Keratinocyte (primary cell): ENCODE data around the gene VRK1. TPM values are rescaled to one million over a fixed set of nuclear protein-coding genes. Genes with fewer than 3 reads are reported as not detected.

Experiments
- DNase-seq: peaks from one replicate; pipeline ENCODE4 v3.0.0-alpha.2; 2011; ENCODE audit warnings: low read depth, missing footprints, low spot score
- FAIRE-seq: peaks from 2 replicates; lab custom pipeline; 2011; peaks lifted over from hg19 to GRCh38; lab: Jason Lieb, UNC
- H2AFZ ChIP-seq: 2 replicates; pipeline ENCODE4 v1.6.0; 2012; ENCODE audit warnings: low read length, control low read depth, inconsistent platforms; ENCODE audit not compliant: control insufficient read depth
- H3K27ac ChIP-seq: 2 replicates; pipeline ENCODE4 v1.5.1; 2011; ENCODE audit warnings: low read length; ENCODE audit not compliant: control insufficient read depth, insufficient read depth
- H3K27me3 ChIP-seq: 3 replicates; pipeline ENCODE4 v1.6.0; 2011; ENCODE audit warnings: low read length; ENCODE audit not compliant: control insufficient read depth, insufficient read depth; ENCODE audit errors: extremely low read depth
- H3K36me3 ChIP-seq, 2 experiments: 2 replicates in 1 of 2; 3 replicates in 1 of 2; pipeline ENCODE4 v1.5.1; 2011; ENCODE audit warnings: low read length in 2 of 2, mild to moderate bottlenecking in 1 of 2; ENCODE audit not compliant: control insufficient read depth in 2 of 2, insufficient read depth in 2 of 2; ENCODE audit errors: extremely low read depth in 1 of 2
- H3K4me1 ChIP-seq: 3 replicates; pipeline ENCODE4 v1.5.1; 2011; ENCODE audit warnings: low read length; ENCODE audit not compliant: control insufficient read depth, insufficient read depth; ENCODE audit errors: extremely low read depth
- H3K4me2 ChIP-seq: 3 replicates; pipeline ENCODE4 v1.6.0; 2011; ENCODE audit warnings: low read depth, low read length; ENCODE audit not compliant: control insufficient read depth, insufficient read depth; ENCODE audit errors: extremely low read depth
- H3K4me3 ChIP-seq, 3 experiments: fragments of 200-600 bp in 1 of 3; sonication (generic) in 1 of 3; 2 replicates in 2 of 3; 3 replicates in 1 of 3; pipeline ENCODE4 v1.5.1; 2011 to 2016; ENCODE audit warnings: low read length in 3 of 3, mild to moderate bottlenecking in 3 of 3, control low read depth in 2 of 3, inconsistent platforms in 1 of 3, low read depth in 1 of 3, mixed read lengths in 1 of 3, mixed run types in 1 of 3, moderate library complexity in 1 of 3; ENCODE audit not compliant: control insufficient read depth in 2 of 3, insufficient read depth in 2 of 3; ENCODE audit errors: extremely low read depth in 1 of 3
- H3K79me2 ChIP-seq: 2 replicates; pipeline ENCODE4 v1.6.0; 2012; ENCODE audit warnings: low read length; ENCODE audit not compliant: control insufficient read depth, insufficient read depth
- H3K9ac ChIP-seq: 3 replicates; pipeline ENCODE4 v1.6.0; 2011; ENCODE audit warnings: low read length; ENCODE audit not compliant: control insufficient read depth, insufficient read depth; ENCODE audit errors: extremely low read depth
- H3K9me1 ChIP-seq: 3 replicates; pipeline ENCODE4 v1.6.0; 2011; ENCODE audit warnings: low read length; ENCODE audit not compliant: control insufficient read depth, insufficient read depth; ENCODE audit errors: extremely low read depth
- H3K9me3 ChIP-seq: 2 replicates; pipeline ENCODE4 v1.5.1; 2012; ENCODE audit warnings: low read depth, low read length; ENCODE audit not compliant: control insufficient read depth
- H4K20me1 ChIP-seq: 3 replicates; pipeline ENCODE4 v1.6.0; 2011; ENCODE audit warnings: low read length; ENCODE audit not compliant: control insufficient read depth, insufficient read depth; ENCODE audit errors: extremely low read depth
- CTCF ChIP-seq, 3 experiments: IDR thresholded peaks in 1 of 3; conservative IDR thresholded peaks in 1 of 3; optimal IDR thresholded peaks in 1 of 3; 2 replicates in 2 of 3; 3 replicates in 1 of 3; pipeline versions ENCODE3 to v1.5.1; 2011; ENCODE audit warnings: low read length in 3 of 3, mild to moderate bottlenecking in 3 of 3, moderate library complexity in 2 of 3, control low read depth in 1 of 3, inconsistent platforms in 1 of 3; ENCODE audit not compliant: insufficient read depth in 2 of 3; ENCODE audit errors: extremely low read depth in 1 of 3
- EZH2 ChIP-seq: IDR thresholded peaks from one replicate; pipeline ENCODE4 v1.6.1; 2012; ENCODE audit warnings: inconsistent platforms, mild to moderate bottlenecking, low read length, moderate library complexity
- dilution Hi-C: fragments of 300-500 bp; cut with MboI; formaldehyde crosslinking; loops from one replicate; pipeline ENCODE4 v1.7.0; 2020; ENCODE audit warnings: low sequenced_read_pairs; ENCODE audit not compliant: extremely low pct_ligation_motif_present
- polyA plus RNA-seq, 5 experiments: library from polyadenylated mRNA; depleted of rRNA in 3 of 5; stranded (reverse) in 3 of 5; stranded (forward) in 1 of 5; unstranded in 1 of 5; fragments of >200 nt; gene quantifications; 1 replicate in 1 of 5; 2 replicates in 3 of 5; 3 replicates in 1 of 5; pipeline versions ENCODE4 v1.2.1 to v1.2.3, GENCODE V29; 2011 to 2012; ENCODE audit warnings: missing spikeins in 2 of 5, low read depth in 1 of 5, low replicate concordance in 1 of 5

VRK1 gene
- polyA plus RNA-seq, 1 donor (not counting 4 experiments of a cell fraction or from before 2014, with no cell fraction given): 27.1 TPM

DNA sequence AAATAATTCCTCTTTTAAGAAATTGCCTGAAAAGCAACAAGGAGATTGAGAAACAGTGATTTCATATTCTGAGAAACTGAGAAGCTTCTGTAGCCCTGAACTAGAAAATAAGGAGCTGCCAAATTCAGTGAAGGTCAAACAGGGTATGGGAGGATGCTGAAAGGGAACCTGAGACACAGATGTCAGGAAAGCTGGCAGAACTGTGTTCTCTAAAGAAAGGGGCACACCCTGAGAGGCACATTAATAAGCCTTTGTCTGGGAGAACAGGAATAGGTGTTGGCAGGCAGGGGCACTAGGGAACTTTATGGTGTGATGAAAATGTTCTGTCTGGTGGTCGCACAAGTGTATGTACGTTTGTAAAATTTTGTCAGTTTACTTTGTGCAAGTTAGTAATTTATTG lies 29.6 kb downstream of the VRK1 start:
- H3K9me3 ChIP-seq: no peaks in the 10 kb centered on the region
- DNase-seq: no peak
- no peak overlapping the region for H2AFZ ChIP-seq
- no peak overlapping the region for H3K4me2 ChIP-seq
- H3K4me1 ChIP-seq: peaks cover 23% of the 10 kb centered on the region
- H3K79me2 ChIP-seq: peaks cover 70% of the 10 kb centered on the region
- no peak overlapping the region for H3K27ac ChIP-seq
- no peaks in the 10 kb centered on the region for H3K27me3 ChIP-seq
- TF ChIP-seq CTCF (optimal IDR thresholded peaks at IDR 0.05 in 1 of 3, IDR thresholded peaks at IDR 0.05 in 1 of 3, conservative IDR thresholded peaks at IDR 0.05 in 1 of 3; ENCODE audit: extremely low read depth in 1 of 3, insufficient read depth in 2 of 3, low read length in 3 of 3) (no peak), EZH2 (no peak)
- FAIRE-seq: no peak
- no peak overlapping the region for H3K9ac ChIP-seq
- no peaks in the 10 kb centered on the region for H4K20me1 ChIP-seq
- dilution Hi-C loops: no loop called here
- no peaks in the 10 kb centered on the region for H3K9me1 ChIP-seq
- no peak overlapping the region for H3K4me3 ChIP-seq
- no peaks in the 10 kb centered on the region for H3K36me3 ChIP-seq

GRCh38 chr14:96827290-96827689 lies 30.1 kb downstream of the VRK1 start:
- H3K4me3 ChIP-seq: no peak overlapping the region
- peaks cover 19% of the 10 kb centered on the region for H3K4me1 ChIP-seq
- no peaks in the 10 kb centered on the region for H3K9me3 ChIP-seq
- peak overlapping the region; percentile 61 for H2AFZ ChIP-seq
- H3K27ac ChIP-seq: no peak overlapping the region
- DNase-seq (no peak), FAIRE-seq (no peak)
- no peaks in the 10 kb centered on the region for H4K20me1 ChIP-seq
- no peak overlapping the region for H3K4me2 ChIP-seq
- dilution Hi-C loops: no loop called here
- no peaks in the 10 kb centered on the region for H3K36me3 ChIP-seq
- H3K79me2 ChIP-seq: peaks cover 68% of the 10 kb centered on the region
- no peaks in the 10 kb centered on the region for H3K27me3 ChIP-seq
- no peak overlapping the region for H3K9ac ChIP-seq
- H3K9me1 ChIP-seq: no peaks in the 10 kb centered on the region
- no peak for TF ChIP-seq EZH2
- no peak for TF ChIP-seq CTCF (optimal IDR thresholded peaks at IDR 0.05 in 1 of 3, IDR thresholded peaks at IDR 0.05 in 1 of 3, conservative IDR thresholded peaks at IDR 0.05 in 1 of 3; ENCODE audit: extremely low read depth in 1 of 3, insufficient read depth in 2 of 3, low read length in 3 of 3)
